GM18502 (cell line): ENCODE data around the gene DAP.
"Not testable (repeated sequence)": the region's sequence is repeated elsewhere in the genome, so short reads cannot be mapped to it uniquely, and the experiment has no call there.

ENCODE experiments used
- ATAC-seq: cut with Tn5 transposase; IDR thresholded peaks from one replicate; pipeline ENCODE4 v1.9.1; 2021; ENCODE audit warnings: mild to moderate bottlenecking; ENCODE audit not compliant: unreplicated experiment, poor library complexity

Gene DAP

DNA sequence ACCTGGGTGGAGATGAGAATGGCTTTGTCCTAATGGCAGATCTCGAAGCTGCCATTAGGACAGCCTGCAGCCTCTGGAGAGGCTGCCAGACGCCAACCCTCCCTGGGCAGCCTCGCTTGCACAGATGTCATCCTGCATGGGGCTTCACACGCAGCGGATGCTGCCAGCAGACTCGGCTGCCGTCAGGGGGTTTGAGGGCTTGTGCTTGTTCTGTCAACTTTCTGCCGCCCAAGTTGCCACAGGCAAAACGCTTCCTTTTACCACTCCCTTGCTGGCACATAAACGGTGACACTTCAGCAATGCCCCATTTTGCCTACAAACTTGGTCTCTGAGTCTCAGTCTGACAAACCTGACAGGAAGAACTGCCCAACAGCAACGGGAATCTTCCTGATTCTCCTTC lies 24.7 kb downstream of the DAP start:
- no peak for ATAC-seq

- peak; percentile 69 for ATAC-seq
These were observed 25.3 kb downstream of the DAP start for GRCh38 chr5:10735569-10736276.

GRCh38 chr5:10734832-10735523 lies 26.1 kb downstream of the DAP start:
- ATAC-seq: no peak

GRCh38 chr5:10734037-10734709 lies 26.9 kb downstream of the DAP start:
- no peak for ATAC-seq

- no peak for ATAC-seq
These were observed 27.6 kb downstream of the DAP start for GRCh38 chr5:10733426-10733825.

DNA sequence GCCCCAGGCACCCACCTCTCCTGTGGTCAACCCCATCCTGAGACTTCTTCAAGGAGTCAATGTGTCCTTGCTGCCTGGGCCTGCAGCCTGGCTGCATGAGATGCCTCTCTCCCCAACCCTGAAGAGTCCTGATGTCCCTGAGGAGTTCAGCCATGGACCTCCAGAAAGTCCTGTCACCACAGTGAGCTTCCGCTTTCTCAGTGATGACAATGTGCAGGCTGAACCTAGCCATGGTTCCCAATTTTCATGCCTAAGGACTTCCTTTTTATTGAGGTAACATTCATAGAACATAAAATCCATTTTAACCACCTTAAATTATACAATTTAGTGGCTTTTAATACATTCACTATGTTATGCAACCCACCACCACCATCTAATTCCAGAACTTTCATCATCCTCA lies 29.1 kb downstream of the DAP start:
- ATAC-seq: no peak

GRCh38 chr5:10730043-10730351 lies 31.0 kb downstream of the DAP start:
- ATAC-seq: no peak

DNA sequence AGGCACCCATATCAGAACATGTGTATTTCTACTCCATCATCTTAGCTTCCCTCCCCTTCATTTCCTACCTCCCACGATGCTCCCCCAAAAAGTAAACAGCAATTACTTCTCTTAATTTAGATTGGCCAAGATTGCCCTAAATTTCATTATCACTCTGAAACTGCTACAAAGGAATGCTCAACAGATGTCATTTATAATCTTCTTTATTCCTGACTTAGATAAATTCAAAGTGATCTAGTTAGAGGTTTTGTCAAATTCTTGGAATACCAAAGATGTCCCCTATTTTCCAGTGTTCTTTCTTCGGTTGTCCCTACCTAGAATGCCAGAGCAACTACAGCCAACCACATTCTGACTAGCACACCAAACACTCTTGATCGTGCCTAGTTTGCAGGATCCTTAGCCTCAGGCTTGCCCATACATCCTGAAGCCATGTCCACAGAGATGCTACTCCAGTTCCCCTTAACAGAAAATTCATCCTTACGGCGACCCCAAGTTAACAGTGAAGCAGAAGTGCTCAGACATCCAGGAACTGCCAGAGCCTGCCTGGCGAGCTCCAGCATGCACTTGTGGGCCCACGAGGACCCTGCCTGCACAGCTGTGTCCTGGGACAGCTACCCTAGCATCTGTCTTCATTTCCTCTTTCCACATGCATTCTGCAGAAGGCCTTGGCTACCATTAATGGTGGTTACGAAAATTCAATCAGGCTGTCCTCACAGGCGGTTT lies 31.6 kb downstream of the DAP start:
- ATAC-seq: no peak

DNA sequence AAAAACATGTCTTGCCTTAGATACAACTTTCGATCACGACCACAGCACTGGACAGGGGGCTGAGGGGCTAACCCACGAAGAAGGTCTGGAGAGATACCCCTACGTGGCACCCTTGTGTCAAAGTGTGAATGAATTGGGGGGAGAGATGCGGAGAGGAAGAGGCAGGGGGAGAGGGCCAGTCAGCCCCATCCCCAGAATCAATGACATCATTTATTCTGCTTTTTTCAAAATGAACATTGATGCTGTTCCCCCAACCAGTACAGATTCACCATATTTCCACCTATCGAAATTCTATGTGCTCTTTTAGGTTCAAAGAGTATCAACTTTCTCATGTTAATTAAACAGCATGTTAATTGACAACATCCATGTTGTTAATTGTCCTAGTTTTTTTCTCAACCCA lies 32.4 kb downstream of the DAP start:
- no peak for ATAC-seq

DNA sequence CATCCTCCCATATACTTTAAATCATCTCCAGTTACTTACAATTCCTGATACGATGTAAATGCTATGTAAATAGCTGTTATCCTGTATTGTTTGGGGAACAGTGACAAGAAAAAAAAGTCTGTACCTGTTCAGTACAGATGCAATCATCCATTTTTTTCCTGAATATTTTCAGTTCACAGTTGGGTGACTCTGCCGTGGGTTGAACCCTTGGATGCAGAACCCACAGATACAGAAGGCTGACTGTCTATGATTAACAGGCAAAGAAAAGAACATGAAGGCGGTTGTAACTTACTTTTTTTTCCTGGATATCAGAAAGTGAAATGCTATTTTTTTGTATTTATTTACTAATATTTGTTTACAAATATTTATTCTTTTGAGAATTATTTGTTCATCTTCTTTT lies 33.2 kb downstream of the DAP start:
- ATAC-seq: no peak

DNA sequence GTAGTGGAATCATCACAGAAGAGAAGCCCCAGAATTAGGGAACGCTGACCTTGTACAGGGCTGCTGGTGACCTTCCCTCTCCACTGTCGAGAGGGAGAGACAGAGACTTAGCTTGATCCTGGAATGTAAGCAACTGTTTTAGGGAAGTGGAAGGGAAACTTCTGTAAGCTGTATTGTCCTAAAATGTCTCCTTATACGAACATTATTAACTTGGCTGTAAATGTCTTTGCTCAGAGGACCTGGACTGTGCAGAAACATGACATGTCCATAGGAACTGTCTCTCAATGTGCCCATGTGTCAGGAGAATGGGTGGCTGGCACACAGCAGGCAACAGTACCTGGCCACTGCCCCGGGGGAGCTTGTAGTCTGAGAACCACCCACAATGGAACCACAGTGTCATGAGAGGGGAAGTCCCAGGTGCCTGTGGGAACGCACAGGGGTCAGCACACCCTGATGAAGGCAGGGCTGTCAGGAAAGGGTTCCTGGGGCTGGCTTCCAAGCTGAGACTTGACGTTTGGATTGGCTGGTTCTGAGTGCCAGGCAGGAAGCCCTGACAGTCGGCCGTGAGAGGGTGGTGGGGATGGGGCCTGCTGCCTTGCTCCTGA lies 34.0 kb downstream of the DAP start:
- ATAC-seq: peak; percentile 97

DNA sequence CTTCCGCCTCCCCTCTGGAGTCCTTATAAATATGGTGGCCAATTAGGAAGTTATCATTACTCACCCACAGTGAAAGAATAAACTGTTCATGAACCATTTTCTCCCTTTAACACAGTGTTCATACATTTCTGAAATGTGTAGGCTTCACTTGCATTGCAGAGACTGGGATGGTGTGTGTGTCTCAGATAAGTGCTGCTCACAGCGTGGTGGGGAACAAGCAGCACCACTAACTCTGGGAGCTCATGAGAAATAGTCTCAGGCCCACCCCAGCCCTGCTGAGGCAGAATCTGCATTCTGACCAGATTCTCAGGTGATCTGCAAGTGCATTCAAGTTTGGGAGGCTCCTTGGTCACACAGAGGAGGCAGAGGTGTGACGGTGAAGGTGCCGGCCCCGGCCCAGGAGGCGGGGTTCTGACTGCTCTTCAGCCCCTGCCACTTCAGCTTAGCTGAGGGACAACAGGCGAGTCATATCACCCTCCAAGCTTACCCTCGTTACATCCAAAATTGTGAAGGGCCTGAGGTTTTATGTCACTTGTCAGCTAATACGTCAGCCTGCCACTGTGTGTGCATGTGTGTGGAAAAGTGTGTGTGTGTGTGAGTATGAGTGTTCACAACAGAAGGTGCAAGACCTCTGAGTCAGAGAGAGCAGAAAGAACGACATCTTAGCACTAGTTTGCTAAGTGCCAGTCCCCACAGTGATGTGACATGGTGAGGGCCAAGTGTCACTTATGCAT lies 34.7 kb downstream of the DAP start:
- peak; percentile 17 for ATAC-seq

- no peak for ATAC-seq
These were observed 35.4 kb downstream of the DAP start for GRCh38 chr5:10725636-10726035.

DNA sequence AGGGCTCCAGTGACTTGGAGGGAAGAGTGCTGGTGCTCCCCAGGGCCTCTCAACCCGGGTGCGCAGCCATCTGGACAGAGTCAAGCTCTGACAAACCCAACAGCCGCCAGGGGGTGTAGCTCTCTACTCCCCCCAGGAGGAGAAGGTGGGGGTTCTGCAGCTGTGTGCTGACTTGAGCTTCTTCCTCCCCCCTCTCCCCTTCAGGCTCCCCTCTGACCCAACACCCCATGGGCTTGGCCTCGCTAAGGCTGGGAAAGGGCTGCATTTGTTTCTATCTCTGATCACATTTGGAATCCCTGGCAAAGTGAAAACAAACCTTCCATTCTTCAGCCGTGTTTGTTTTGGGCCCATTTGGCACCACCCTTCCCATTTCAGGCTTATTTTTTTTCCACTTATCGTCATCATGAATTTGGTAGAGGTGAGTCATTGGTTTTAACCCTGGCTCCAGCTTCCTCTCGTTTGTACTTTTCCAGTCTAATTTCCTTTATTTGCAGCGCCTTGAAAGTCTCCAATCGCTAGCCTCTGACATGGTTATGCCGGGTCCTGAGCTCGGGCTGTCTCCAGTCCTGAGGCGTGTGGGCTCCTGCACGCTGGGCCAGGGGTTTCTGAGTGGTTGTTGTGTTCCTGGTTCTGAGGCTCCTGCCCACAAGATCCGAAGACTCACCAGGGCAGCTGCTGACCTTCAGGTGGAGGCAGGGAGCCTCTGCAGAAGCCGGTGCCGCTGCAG lies 36.1 kb downstream of the DAP start:
- ATAC-seq: no peak

- no peak for ATAC-seq
These were observed 37.5 kb downstream of the DAP start for GRCh38 chr5:10723514-10723913.

DNA sequence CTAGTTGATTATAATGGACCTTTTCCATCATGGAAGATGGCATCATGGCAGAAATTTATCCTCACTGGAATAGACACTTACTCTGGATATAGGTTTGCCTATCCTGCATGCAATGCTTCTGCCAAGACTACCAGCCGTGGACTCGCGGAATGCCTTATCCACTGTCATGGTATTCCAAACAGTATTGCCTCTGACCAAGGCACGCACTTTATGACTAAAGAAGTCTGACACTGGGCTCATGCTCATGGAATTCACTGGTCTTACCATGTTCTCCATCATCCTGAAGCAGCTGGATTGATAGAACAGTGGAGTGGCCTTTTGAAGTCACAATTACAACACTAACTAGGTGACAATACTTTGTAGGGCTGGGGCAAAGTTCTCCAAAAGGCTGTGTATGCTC lies 40.3 kb downstream of the DAP start:
- not testable (repeated sequence) for ATAC-seq

- no peak for ATAC-seq
These were observed 41.1 kb downstream of the DAP start for GRCh38 chr5:10719965-10720364.

DNA sequence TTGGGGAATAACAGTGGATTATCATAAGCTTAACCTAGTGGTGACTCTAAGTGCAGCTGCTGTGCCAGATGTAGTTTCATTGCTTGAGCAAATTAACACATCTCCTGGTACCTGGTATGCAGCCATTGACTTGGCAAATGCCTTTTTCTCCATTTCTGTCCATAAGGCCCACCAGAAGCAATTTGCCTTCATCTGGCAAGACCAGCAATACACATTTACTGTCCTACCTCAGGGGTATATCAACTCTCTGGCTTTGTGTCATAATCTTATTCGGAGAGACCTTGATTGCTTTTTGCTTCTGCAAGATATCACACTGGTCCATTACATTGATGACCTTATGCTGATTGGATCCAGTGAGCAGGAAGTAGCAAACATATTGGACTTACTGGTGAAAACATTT lies 42.4 kb downstream of the DAP start:
- not testable (repeated sequence) for ATAC-seq

DNA sequence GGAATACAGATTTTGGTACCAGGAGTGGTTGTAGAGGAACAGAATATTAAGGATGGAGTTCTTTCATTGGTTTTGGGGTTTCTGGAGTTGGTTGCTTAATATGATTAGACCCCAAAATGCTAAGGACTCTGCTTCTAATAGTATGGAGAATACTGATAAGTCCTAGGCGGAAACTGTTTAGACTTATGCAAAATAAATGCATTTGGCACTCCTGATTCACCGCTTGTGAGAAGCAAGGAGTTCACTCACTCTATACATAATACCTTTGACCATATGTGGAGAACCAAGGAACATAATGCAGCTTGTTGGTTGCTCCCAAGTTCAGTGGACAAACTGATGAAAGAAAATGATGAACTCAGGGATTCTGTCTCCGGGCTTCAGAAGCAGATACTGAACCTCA lies 44.2 kb downstream of the DAP start:
- not testable (repeated sequence) for ATAC-seq
